Suprapubic skin (tissue), 4 donors: ENCODE measurements around the gene JAKMIP1. TPM values are rescaled to one million over a fixed set of nuclear protein-coding genes. Genes with fewer than 3 reads are reported as not detected.

Experiments used
- DNase-seq, 2 donors: peaks; one replicate each; pipeline ENCODE4 v3.0.0-alpha.2; 2019; ENCODE audit warnings: low spot score in 2 of 2
- H3K27ac ChIP-seq: fragments of 200-600 bp; sonication (generic); one replicate; pipeline ENCODE4 v1.5.1; 2019
- H3K27me3 ChIP-seq: fragments of 200-600 bp; sonication (generic); one replicate; pipeline ENCODE4 v1.5.1; 2019
- H3K36me3 ChIP-seq: fragments of 200-600 bp; sonication (generic); one replicate; pipeline ENCODE4 v1.5.1; 2019
- H3K4me1 ChIP-seq: fragments of 200-600 bp; sonication (generic); one replicate; pipeline ENCODE4 v1.5.1; 2019
- H3K4me3 ChIP-seq: fragments of 200-600 bp; sonication (generic); one replicate; pipeline ENCODE4 v1.5.1; 2019; ENCODE audit warnings: mild to moderate bottlenecking
- H3K9me3 ChIP-seq: fragments of 200-600 bp; sonication (generic); one replicate; pipeline ENCODE4 v1.5.1; 2019
- CTCF ChIP-seq, 2 donors: fragments of 200-600 bp in 1 of 2; fragments of 450-650 bp in 1 of 2; sonication (generic) in 1 of 2; IDR thresholded peaks; one replicate each; pipeline ENCODE4 v1.5.1; 2016 to 2019; ENCODE audit warnings: antibody characterized with exemption in 2 of 2, mild to moderate bottlenecking in 1 of 2, moderate library complexity in 1 of 2
- EP300 ChIP-seq: sonication (generic); formaldehyde crosslinking; IDR thresholded peaks from one replicate; pipeline ENCODE4 v1.6.1; 2017; ENCODE audit warnings: antibody characterized with exemption
- POLR2A ChIP-seq, 2 donors: fragments of 450-650 bp; IDR thresholded peaks; one replicate each; pipeline ENCODE4 v1.6.1; 2017; ENCODE audit warnings: antibody characterized with exemption in 2 of 2, mild to moderate bottlenecking in 2 of 2, moderate library complexity in 2 of 2
- POLR2AphosphoS5 ChIP-seq, 3 donors: sonication (generic); formaldehyde crosslinking; IDR thresholded peaks; one replicate each; pipeline ENCODE4 v1.6.1; 2017; ENCODE audit warnings: antibody characterized with exemption in 3 of 3
- WGBS: methylation state at CpG from one replicate; pipeline ENCODE4 v1.1.5; 2018; 5-methylcytosine and 5-hydroxymethylcytosine counted together
- total RNA-seq, 4 donors: library from RNA; depleted of rRNA; stranded (reverse); fragments of >200 nt; gene quantifications; one replicate each; pipeline ENCODE4 v1.1.0, GENCODE V29; 2016

Gene JAKMIP1
- total RNA-seq, 4 donors from 2014 or later = 0.24 TPM; not detected in 3

- Histone ChIP-seq H3K27me3 (no peaks in the 10 kb centered on the region), H3K27ac (no peak overlapping the region), H3K4me3 (no peak overlapping the region), H3K4me1 (no peaks in the 10 kb centered on the region), H3K9me3 (no peaks in the 10 kb centered on the region), H3K36me3 (no peaks in the 10 kb centered on the region)
- 86% methylated on average over 1 of the region's 3 CpGs for WGBS
- TF ChIP-seq POLR2AphosphoS5 (IDR thresholded peaks at IDR 0.05) = no peak
- DNase-seq = no peak
These were observed 62.6 kb downstream of the JAKMIP1 start for GRCh38 chr4:6137747-6138135.

DNA sequence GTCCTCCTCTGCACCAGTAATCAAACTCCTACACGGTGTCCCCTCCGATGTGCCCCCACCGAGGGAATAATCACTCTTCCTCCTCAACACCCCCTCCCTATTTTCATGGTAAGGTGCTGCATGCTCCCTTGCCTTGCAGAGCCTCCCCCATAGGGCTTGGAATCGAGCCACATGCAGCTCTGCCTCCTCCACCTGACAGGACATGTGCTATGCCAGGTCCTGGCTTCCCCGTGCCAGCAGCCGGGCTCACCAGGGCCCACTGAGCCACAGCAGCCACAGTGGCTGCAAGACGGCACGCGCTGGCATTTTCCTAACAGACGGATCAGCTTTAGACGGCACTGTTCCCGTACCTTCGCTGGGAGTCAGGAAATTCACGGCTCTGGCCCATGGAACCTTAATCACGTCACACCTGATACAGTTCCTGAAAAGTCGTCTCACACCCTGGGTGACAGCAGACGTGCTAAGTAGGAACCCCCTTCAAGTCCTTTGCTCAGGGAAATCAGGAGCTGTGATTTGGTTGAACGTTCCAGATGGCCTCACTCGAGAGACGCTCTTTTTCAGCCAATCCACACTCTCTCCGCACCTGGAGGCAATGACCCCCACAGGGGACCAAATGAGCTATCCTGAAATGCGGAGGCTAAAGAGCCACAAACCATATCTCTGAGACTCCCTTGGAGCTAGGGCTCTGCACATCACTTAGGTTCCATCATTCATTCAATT, 63.2 kb downstream of the JAKMIP1 start:
- Histone ChIP-seq H3K36me3 (no peaks in the 10 kb centered on the region), H3K4me3 (no peak overlapping the region), H3K27me3 (no peaks in the 10 kb centered on the region), H3K4me1 (no peaks in the 10 kb centered on the region), H3K27ac (no peak overlapping the region), H3K9me3 (no peaks in the 10 kb centered on the region)
- DNase-seq = no peak
- no peak for TF ChIP-seq POLR2AphosphoS5 (IDR thresholded peaks at IDR 0.05)
- TF ChIP-seq EP300 = no peak
- TF ChIP-seq CTCF (IDR thresholded peaks at IDR 0.05) = no peak
- no peak for TF ChIP-seq POLR2A (IDR thresholded peaks at IDR 0.05)
- 81% methylated on average over 16 of the region's 22 CpGs for WGBS

- 76% methylated on average over 11 of the region's 11 CpGs for WGBS
- Histone ChIP-seq H3K9me3 (no peaks in the 10 kb centered on the region), H3K4me1 (no peaks in the 10 kb centered on the region), H3K27me3 (no peaks in the 10 kb centered on the region), H3K4me3 (no peak overlapping the region), H3K27ac (no peak overlapping the region), H3K36me3 (no peaks in the 10 kb centered on the region)
- no peak for DNase-seq
- TF ChIP-seq EP300 = no peak
- no peak for TF ChIP-seq POLR2AphosphoS5 (IDR thresholded peaks at IDR 0.05)
- no peak for TF ChIP-seq CTCF (IDR thresholded peaks at IDR 0.05)
- TF ChIP-seq POLR2A (IDR thresholded peaks at IDR 0.05) = no peak
These were observed 65.6 kb downstream of the JAKMIP1 start for GRCh38 chr4:6134612-6135220.

DNA sequence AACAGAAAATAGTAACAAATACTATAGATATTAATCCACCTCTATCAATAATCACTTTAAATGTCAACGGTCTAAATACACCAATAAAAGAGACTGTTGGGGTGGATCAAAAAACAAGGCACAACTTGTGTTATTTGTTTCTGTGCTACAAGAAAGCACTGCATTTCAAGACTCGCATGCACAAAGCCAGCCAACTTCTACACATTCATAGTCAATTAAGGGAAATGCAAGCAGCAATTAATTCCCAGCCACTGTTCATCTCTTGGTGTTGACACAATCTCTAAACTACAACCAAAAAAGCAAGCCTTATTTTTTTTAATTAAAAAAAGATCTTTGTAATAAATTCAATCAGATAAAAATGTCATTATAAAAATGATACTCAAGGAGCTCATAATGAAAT, 67.6 kb downstream of the JAKMIP1 start:
- H3K4me3 ChIP-seq = no peak overlapping the region
- no peak for DNase-seq
- no peaks in the 10 kb centered on the region for H3K36me3 ChIP-seq
- no peaks in the 10 kb centered on the region for H3K9me3 ChIP-seq
- no peak for TF ChIP-seq POLR2AphosphoS5 (IDR thresholded peaks at IDR 0.05)
- no peak for TF ChIP-seq CTCF (IDR thresholded peaks at IDR 0.05)
- TF ChIP-seq EP300 = no peak
- TF ChIP-seq POLR2A (IDR thresholded peaks at IDR 0.05) = no peak
- no peak overlapping the region for H3K27ac ChIP-seq
- peaks cover 12% of the 10 kb centered on the region for H3K27me3 ChIP-seq
- 61% methylated on average over 2 of the region's 2 CpGs for WGBS
- no peaks in the 10 kb centered on the region for H3K4me1 ChIP-seq

- peaks cover 21% of the 10 kb centered on the region for H3K27me3 ChIP-seq
- no peak for TF ChIP-seq POLR2AphosphoS5 (IDR thresholded peaks at IDR 0.05)
- no peak for TF ChIP-seq EP300
- no peak for TF ChIP-seq CTCF (IDR thresholded peaks at IDR 0.05)
- no peak for TF ChIP-seq POLR2A (IDR thresholded peaks at IDR 0.05)
- no peak overlapping the region for H3K4me3 ChIP-seq
- no peak overlapping the region for H3K27ac ChIP-seq
- no peaks in the 10 kb centered on the region for H3K9me3 ChIP-seq
- 79% methylated on average over 11 of the region's 11 CpGs for WGBS
- DNase-seq = no peak
- no peaks in the 10 kb centered on the region for H3K4me1 ChIP-seq
- H3K36me3 ChIP-seq = no peaks in the 10 kb centered on the region
These were observed 72.0 kb downstream of the JAKMIP1 start for GRCh38 chr4:6128221-6128850.
